Raji (cell line): ENCODE data around the gene GMCL2.

Experiments
- POLR2A ChIP-seq: IDR thresholded peaks from 2 replicates; pipeline ENCODE4 v1.6.1; 2011; ENCODE audit warnings: low read depth, low read length, control low read depth; ENCODE audit not compliant: insufficient read depth

GMCL2 gene

DNA sequence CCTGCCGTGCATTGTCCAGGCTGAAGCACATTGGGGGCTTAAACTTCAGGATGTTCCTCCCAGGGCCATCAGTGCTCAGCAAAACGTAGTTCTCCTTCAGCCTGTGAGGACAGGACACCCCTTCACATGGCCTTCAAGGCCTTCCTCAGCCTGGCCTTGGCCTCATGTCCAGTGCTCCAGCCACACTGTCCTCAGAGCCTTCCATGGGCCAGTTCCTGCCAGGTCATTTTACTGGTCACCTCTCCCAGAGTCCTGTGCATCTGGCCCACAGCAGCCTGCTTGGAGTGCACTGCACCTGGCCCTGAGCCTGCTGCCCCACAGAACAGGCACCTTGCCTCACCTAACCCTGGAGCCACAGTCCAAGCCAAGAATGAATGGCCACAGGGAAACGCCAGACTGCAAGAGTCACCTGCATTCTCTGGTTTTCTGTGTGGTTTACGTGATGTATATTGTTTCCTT, 25.9 kb upstream of the GMCL2 start:
- TF ChIP-seq POLR2A, result no peak

DNA sequence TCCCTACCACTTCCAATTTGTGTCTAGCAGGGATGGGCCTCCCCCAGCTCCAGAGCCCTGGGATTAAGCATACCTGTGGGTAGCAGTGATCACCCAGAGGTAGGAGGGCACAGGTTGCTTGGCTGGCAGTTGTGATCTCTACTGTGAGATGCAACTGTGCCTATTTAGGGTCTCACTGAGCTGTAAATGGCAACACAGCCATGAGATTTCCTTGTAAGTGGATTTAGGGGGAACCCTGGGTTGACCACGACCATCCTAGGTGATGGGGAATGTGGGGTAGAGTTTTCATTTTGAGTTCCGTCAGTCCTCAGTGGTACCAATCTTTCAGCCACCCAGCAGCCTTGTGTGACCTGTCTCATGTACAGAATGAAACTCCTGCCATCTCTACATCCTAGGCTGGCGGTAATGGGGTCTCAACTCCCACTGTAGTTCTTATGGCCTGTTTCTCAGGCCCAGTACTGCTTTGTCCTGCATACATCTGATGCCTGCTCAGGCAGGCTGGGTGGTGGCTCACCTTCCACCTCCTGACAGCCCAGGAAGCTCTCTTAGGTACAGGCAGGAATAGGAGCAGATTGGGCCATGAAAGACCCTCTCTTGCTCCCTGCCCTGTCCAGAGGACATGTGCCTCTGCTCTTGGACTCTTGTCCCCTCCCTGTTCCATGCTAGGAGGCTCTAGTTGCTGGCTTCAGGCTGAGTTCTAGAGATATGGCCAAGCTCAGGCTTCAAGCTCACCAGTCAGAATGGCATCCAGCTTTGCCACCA, 25.3 kb upstream of the GMCL2 start:
- TF ChIP-seq POLR2A, result no peak

- TF ChIP-seq POLR2A, result no peak
Measured at GRCh38 chr5:178211095-178212048, 24.2 kb upstream of the GMCL2 start.

DNA sequence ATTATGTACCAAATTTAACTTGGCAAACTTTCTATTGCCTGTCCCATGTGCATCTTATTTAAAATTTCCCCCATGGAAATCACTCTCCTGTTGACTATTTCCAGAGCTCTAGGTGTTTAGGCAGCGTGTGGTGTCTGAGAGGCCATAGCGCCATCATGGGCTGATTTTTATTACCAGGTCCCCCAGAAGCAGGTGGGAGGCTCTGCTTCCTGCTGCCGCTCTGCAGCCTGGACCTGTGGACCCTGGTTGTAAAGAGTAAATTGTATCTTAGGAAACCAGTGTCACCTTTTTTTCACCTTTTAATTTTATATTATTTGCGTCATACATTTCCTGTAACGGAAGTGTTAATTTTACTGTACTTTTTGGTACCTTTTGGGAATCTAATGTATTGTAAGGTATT, 23.5 kb upstream of the GMCL2 start:
- no peak for TF ChIP-seq POLR2A

GRCh38 chr5:178210073-178210535, 22.9 kb upstream of the GMCL2 start:
- no peak for TF ChIP-seq POLR2A

GRCh38 chr5:178209334-178210072, 22.3 kb upstream of the GMCL2 start:
- TF ChIP-seq POLR2A, result no peak

DNA sequence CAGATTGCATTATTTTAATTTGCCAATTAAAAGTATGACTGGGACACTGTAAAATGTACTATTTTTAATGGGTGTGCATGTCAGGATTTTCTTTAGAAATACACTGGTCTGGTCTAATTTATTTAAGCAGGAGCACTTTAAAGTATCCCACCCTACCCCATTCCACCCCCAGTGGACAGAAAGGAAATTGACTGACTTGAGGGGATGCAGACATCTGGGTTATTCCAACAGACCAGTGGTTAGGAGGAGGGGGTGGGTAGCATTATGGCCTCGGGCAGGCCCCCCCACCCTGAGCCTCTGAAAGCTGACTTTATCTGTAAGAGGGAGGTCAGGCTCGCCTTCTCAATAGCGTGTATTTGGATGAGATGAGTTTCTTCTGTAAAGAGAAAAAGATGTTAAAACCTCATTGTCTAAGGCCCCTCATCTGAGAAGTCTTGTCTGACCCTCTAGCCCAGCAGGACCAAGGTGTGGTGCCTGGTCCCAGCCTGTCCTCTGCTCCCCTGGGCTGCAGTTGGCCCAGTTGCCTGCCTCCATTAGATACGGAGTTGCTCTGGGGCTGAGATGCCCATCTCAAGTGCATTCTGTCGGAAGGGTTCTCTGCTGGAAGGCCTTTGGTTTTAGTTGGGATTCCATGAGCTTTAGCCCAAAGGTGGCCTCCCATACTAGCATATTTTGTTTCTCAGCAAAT, 21.5 kb upstream of the GMCL2 start:
- TF ChIP-seq POLR2A, result no peak

- TF ChIP-seq POLR2A, result no peak
Measured at GRCh38 chr5:178207917-178208280, 20.7 kb upstream of the GMCL2 start.

- TF ChIP-seq POLR2A, result no peak
Measured at GRCh38 chr5:178207183-178207916, 20.2 kb upstream of the GMCL2 start.

DNA sequence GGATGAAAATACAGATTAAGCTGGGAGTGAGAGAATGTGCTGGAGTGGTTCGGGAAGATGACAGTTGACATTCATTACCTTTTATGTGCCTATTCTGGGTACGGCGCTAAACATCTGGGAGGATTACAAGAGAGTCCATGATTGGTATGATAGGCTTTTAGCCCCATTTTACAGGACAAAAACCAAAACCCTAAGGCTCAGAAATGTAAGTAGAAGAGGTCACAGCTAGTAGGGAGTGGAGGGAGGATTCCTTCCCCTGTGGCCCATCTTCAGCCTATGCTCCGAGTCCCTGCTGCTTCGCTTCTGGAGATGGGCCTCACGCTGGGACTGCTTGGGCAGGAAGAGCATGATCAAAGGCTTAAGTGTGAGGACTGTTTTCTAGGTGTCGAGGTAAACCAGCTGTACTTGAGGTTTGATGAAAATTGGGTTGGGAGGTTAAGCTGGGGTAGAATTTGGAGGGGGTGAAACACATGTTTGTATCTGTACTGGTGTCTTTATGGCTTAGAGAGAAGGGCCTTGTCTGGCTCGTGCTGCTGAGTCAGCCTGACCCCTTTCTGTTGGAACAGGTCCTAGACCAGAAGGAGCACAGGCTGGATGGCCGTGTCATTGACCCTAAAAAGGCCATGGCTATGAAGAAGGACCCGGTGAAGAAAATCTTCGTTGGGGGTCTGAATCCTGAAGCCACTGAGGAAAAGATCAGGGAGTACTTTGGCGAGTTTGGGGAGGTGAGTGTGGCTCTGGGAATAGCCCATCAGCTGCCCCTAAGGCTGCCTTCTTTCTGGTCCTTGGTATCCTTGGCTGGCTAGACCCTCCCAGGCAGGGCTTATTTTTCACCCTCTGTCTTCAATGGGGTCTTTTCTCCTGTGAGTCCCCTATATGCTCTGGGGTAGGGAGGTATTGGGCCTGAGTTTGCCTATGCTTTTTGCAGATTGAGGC, 19.3 kb upstream of the GMCL2 start:
- TF ChIP-seq POLR2A, result no peak

DNA sequence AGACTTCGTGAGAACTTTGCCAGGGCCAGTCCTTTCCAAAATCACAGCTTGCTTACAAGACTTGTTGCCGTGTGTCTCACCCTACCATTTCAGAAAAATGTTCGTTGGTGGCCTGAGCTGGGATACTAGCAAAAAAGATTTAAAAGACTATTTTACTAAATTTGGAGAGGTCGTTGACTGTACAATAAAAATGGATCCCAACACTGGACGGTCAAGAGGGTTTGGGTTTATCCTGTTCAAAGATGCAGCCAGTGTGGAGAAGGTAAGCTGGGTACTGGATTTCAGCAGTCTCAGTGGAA, 18.5 kb upstream of the GMCL2 start:
- no peak for TF ChIP-seq POLR2A

- no peak for TF ChIP-seq POLR2A
Measured at GRCh38 chr5:178204935-178205748, 18.0 kb upstream of the GMCL2 start.
